Endometrial microvascular endothelial cells (primary cell): ENCODE measurements around the gene HOXA7. TPM values are rescaled to one million over a fixed set of nuclear protein-coding genes. Genes with fewer than 3 reads are reported as not detected.

Experiments
- in situ Hi-C: cut with HindIII; loops from 2 replicates; pipeline ENCODE4 v1.10.0; 2017; ENCODE audit warnings: low sequenced_read_pairs, low pct_unique_long_range_greater_than_20kb; ENCODE audit errors: inconsistent ontology term
- total RNA-seq: library from RNA; depleted of rRNA; stranded (reverse); fragments of >200 nt; gene quantifications from one replicate; pipeline ENCODE4 v1.2.3, GENCODE V29; 2015; ENCODE audit errors: inconsistent ontology term

The HOXA7 gene
- total RNA-seq, 1 donor from 2014 or later: 10.0 TPM

DNA sequence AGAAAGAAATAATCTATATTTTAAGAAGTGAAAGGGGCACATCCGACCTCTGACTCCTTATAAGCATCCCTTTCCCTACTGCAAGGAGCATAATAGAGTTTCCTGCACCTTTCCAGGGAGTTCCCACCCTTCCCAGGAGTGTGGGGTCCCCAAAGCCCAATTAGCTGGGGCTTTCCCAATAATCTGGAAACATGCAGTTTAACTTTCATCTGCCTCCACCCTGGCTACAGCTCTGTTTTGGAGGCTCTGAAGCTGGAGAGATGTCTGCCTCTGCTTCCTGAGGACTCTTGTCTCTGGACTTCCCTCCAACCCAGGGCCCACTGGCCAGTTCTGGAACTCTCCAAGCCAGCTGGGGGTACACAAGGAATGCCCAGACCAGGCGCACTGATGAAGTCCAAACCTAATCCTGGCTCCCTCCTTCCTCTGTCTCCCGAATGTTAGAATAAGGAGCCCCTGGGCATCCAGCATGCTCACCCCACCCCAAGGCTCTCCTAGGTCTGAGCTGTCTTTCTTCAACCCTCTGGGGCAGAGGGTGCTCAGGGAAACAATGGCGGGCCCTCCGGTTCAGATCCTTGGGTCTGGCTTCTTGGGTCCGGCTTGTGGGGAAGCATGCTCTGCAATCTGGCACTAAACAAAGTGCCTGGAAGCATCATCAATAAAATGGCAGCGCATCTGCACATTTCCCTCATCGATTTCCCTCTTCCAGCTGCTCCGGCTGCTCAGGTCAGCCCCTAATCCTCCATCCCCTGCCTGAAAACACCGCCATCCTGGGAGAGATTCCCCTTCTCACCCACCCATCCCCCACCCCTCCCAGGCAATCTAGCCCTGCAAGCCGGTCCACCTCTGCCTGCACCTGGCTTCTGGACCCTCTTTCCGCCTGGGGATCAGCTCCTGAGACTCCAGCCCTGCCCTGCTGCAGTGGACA lies 39.3 kb downstream of the HOXA7 start:
- in situ Hi-C loops: no loop called here

DNA sequence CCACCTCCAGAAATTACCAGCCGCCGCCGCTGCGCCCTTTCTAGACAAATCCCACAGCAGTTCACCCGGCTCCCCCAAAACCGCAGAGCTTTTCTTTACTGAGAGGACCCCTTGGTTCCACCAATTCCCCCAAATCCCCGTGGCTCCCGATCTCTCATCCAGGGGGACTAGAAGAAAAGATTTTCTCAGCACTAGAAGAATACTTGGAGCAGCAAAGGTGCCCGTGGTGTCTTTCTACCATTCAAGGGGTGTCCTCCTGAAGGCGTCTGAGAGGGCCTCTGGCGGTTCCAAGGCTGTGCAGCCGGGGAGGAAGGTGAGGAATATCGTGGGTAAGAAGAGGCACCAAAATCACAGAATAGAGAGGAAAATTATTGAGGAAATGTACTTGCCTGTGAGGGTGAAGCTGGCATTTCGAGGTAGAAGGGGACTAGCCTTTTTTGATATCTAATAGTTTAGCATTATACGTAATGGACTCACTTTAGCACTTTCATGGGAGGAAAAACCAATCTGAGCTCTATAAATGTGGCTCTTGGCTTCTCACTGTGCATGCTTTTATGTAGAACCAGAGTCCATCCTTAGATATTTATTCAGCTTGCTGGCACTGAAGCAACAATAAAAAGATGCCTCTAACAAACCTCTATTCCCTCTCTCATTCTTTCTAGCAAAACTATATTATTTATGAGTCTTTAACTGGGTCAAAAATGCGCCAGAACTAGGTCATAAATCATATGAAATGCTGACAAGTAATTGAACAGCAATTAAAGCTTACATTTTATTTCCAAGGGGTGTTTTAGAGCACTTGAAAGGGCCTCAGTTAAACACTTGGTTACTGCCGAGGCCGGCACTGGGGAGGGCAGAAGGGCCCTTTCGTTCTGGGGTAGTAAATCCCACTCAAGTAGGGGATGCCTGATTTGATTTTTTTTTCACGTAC lies 40.2 kb downstream of the HOXA7 start:
- in situ Hi-C loops: no loop called here

DNA sequence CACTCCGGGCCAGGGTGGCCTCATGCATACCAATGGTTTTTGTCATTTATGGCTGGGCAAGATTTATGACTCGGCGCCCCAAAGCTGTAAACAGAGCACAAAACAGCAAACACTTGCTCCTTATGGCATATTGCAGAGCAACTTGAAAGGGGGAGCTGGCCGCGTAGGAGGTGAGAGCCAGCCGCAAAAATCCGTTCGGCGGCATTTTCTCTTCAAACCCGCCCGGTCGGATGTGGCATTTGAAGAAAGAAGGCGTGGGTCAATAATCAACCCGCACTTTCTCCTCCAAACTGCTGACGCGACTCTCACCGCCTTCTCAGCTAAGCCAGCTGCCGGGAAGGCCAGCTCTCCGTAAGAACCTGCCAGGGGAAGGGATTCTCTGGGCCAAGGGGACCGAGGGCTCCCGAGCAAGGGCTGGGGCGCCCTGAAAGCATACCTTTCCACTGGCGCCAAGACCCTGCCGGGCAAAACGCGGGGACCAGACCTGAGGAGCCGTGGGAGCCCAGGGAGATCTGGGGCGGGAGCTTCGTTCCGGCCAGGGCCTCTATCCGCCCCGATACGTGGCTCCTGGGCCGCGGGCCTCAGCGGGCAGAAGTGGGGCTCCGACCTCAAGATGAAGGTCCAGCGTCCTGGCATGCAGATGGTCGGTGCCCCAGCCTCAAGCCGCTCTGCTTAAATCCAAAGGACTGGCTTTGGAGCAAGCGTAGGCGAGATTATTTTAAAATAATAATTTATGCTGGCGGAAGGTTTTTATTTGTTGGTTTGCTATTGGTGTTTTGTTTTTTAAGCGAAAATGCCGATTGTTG lies 41.1 kb downstream of the HOXA7 start:
- in situ Hi-C loops: no loop called here

DNA sequence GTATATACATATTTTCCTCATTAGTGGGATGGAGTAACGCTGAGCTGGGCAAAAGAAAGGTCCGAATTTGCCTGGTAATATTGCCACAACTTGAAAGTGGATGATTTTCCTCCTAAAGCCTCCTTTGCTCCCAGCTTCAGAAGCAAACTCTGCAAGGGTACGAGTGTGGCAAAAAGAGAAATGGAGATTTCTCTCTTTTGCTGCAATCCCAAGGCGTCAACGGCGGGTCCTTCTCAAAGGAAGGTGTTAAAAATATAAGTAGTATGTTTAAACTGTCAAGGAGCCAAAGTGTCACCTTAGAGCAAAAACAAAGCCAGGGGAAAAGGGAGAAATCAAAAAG lies 41.6 kb downstream of the HOXA7 start:
- in situ Hi-C loops: no loop called here

DNA sequence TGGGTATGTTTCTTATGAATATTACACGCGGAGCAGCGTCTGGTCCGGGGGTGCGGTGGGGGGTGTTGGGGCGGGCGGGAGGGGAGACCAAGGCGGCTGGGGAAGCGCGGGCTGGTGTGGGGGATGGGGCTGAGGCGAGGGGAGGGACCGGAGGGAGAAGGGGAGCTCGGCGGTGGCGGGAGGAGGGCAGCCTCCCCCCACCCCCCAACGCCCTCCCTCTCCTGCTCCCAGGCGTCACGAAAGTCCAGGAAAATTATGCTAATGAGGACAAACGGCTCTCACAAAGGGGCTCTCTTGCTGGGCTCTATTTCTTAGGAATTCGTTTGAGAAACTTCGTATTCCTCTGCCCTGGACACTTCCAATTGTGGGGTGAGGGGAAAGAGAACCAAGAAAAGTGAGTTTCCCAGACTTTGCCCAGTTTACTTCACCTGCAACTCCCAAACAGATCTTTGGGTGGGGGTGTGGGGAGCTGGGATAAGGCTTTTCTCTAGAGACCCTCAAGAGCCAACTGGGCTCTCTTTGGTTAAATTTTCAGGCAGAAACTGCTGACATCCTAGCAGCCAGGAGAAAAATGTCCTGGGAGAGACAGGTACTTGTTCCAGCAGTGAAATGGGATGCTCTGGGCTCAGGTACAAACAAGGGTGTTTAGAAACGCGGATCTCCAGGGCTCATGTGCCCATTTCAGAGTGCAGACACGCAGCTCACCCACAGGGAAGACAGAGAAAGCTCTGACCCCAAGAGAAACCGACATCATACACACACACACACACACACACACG lies 42.3 kb downstream of the HOXA7 start:
- in situ Hi-C loops: no loop called here

DNA sequence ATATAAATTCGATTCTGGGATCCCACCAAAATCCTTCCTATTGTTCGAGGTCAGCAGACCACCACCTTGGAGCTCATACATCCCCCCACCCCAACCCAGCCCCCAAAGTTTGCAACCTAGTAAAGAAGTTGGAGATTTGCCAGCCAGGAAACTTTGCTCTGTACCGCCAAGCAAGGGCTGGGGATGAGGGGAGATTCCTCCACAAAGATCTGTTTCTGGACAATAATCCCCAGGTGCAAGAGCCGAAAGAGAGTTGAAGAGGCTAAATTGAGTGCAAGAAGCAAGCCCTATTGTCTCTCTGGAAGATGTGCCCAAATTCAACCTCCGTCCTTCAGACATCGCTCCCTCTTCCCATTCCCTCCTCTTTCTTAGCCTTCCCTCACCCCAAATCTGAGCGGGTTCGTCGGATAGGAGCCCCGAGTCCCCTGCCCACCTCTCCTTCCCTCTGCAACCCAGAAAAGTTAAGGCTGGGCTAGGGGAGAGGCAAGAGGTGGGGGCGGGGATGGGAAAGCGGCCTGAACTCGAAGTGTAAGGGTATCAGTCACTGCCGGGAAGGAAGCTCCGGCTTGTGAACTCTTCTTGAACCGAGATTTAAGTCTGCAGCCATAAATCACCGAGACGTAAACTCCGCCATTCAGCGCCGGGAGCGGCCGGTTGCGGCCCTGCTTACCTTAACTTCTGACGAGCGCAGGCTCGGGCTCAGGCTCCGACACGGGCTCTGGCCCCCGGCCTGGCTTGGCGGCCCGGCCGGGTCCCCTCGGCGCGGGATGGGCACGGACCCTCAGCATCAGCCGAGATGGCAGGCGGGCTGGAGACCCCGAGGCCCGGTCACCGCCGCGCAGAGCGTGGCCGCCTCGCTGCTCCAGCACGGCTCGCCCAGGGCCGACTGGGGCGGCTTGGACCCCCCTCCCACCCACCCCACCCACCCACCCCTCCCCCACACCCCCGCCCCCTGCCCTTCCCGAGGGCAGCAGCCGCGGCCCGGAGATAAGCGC lies 43.2 kb downstream of the HOXA7 start:
- in situ Hi-C loops: no loop called here

DNA sequence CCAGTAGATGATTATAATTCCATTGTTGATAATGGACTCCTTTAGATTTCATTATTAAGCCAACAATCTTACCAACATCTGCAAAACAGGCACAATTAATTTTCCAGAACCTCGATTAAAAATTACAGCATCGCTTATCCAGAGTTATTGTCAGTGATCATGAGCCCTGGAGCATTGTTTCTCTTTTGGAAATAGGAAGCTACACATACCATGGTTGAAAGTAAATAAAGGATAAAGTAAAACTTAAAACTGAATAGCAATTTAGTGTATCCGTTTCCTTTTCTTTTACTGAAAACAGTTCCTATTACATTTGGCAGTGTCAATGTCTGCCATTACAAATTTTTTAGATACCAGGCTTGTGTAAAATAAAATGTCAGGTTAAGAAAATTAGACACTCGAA lies 44.1 kb downstream of the HOXA7 start:
- in situ Hi-C loops: no loop called here

DNA sequence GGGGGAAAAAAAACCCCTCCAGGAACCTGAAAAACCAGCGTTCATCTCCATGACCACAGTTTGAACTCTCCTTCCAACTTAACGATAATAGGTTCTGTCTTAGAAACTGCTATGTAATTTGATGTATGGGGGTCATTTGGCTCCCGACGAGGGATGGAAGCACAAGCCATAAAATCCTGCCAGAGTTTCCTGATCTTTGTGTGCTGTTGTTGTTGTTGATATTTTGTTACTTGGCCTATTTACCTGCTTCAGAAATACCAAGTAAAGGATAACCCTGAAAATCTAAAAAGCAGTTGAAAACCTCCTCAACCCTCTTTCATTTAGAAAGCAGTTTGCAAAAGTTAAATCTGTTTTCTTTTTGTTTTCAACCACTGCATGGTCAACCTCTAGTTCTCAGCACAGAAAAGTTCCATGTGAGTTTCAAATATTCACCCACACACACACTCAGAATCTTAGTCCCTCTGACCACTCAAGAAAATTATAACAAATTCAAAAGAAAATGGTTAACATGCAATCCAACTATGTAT lies 44.7 kb downstream of the HOXA7 start:
- in situ Hi-C loops: no loop called here

DNA sequence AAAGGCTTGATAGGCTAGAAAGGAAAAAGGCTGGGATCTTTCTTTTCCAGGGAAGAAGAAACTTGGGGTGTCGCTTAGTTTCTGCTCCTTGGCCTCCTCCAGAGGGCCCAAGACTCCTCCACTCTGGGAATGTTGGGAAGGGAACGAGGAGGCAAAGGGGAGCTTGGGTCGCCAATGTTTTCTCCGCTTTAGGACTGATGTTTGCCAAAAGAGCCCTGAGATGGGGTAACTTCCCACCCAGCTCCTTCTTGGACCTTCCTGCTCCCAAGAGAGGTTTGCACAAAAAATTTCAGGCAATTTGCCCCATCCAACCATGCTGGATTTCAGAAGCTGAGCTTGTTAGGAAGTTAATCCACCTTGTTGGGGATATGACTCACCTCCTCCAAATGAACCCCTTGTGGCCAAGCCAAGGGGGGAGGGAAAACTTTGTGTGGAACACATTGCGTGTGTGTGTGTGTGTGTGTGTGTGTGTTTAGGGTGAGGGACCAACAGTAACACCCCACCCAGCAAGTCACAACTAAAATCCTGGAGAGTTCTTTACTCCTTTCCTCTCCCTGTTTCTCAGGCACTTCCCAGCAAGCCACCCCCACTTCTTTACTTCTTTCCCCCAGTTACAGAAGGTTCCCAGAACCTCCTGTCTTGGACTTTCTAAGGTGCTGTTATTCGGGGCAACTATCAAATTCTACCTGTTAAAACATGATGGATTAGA lies 45.3 kb downstream of the HOXA7 start:
- in situ Hi-C loops: no loop called here

DNA sequence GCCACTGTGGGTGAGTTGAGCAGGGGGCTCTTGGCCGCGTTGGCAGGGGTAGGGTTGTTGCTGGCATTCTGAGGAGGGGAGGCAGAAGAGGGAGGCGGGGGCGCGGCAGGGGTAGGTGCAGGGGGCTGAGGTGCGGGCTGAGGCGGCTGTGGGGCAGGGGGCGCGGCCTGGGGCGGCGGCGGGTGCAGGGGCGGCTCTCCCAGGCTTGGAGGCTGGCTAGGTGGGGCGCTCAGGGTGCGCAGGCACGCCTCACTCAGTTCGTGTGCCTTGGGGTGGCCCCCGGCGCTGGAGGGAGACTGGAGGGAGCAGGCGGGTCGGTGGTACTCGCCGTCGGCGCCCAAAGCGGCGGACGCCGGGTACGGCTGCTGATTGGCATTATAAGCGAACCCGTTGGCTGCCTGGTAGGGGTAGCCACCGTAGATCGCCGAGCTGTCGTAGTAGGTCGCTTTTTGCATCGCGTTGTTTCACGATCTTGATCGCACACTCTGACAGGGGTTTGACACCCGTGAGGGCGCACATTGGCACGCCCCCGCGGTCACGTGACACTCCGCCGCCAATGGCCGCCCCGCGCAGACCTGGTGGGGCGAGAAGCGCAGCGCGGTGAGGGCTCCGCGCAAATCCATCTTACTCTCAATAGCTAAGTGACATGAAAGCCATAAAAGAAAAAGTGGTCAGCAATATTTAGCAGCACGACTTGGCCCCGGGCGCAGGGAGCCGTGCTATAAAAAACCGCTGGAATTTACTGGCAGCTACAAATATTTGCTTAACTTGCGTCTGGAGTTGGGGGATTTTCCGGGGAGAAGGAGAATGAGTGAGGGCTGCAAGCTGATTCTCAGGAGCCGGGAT lies 46.1 kb downstream of the HOXA7 start:
- in situ Hi-C loops: no loop called here

DNA sequence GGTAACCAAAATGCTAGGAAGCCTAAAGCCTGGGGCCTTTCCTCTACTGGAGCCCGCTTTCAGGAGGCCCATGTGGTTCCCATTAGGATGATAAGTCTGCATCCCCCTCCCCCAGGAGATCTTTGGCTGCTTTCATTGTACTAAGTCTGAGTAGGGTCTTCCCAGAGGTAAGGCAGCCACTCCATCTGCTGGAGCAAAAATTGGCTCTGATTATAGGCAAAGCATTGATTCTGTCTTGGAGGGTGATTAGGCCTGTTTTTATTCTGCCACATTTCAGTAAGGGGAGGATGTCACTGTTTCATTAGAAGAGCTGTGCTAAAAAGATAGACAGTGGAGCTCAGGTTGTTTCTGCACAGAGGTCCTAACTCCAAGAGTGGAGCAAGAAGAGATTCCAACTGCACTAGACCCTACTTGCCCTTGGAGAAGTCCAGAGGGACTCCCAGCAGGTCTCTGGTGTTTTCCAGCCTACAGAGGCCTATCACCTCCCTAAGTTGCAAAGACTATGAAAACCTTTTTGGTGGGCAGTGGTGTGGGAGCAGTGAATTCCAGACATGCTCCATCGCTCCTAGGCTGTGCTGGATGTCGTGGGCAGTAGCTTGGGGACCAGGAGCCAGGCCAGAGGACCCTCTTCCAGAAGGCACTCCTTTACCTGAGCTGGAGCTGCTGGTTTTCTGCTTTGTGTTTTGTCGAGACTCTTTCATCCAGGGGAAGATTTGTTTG lies 46.8 kb downstream of the HOXA7 start:
- in situ Hi-C loops: no loop called here

DNA sequence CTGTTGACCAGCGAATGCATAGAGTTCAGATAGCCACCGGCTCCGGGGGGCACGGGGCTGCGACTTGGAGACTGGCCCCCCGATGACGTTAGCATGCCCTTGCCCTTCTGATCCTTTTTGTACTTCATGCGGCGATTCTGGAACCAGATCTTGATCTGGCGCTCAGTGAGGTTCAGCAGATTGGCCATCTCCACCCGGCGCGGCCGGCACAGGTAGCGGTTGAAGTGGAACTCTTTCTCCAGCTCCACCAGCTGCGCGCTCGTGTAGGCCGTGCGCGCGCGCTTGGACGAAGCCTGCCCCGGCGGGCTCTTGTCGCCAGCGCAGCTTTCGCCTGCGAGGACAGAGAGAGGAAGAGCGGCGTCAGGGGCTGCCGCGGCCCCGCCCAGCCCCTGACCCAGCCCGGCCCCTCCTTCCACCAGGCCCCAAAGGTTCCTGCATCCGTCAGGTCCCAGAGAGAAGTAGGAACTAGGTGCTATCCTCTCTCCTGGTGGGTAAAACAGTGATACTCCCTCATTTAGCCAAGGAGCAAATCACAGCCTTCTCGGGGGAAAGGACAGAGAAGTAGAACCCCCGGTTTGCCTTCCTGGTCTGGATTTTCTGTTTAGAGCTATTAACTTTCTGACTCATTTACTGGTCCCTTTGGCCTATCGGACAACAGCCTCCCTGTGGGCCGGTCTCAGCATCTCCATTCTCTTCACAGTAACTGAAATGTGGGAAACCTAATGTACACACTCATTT lies 47.9 kb downstream of the HOXA7 start:
- in situ Hi-C loops: no loop called here

DNA sequence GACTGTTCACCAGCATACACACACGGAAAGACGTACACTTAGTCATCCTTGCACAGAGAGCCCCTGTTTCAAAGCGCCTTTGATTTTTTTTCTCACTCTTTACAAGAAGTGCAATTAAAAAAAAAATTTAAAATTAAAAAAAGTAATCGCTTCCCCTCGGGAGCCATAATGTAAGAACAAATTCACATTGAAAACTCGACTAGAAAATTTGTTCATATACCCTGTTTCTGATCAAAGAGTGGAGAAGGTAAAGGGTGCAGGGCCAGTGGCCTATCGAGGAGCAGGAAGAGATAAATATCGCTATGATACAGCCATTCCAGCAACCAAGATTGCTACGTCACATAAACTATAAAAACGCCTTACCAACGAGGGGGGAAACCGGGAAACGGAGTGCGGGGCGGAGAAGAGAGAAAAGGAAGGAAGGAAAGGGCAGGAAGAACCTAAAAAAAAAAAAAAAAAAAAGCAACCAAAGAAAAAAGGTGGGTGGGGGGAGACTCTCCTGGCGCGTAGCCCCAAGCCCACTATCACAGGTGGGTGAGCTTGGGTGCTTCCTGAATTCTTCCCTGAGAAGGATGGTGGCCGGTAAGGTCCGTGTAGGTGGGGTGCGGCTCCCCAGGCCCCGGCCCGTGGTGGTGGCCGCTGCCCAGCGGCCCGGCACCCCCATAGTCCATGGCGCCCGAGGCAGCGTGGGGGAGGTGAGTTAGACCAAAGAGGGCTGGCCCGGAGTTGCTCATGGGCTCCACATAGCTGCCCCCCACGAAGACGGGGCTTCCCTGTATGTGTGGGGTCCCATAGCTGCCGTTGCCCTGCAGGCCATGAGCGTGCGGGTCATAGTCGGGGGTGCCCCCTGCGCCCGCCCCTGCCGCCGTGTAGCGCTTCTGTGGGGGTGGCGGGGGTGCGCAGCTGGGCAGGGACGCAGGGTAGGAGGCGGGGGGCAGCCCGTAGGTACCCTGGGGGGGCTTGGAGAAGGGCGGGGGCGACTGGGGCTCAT lies 48.8 kb downstream of the HOXA7 start:
- in situ Hi-C loops: no loop called here
